Activated B cell treated with CpG ODN at 0.5 μM for 24 hours (primary cell): ENCODE data around the gene SUPT3H. TPM values are rescaled to one million over a fixed set of nuclear protein-coding genes. Genes with fewer than 3 reads are reported as not detected.

Experiments used
- ATAC-seq: fragments of 200-7000 bp; cut with Tn5 transposase; one replicate; pipeline ENCODE4 v1.10.0; 2021; ENCODE audit warnings: low read depth, mild to moderate bottlenecking, moderate library complexity
- CTCF ChIA-PET: fragments of 350-600 bp; sonication (Branson Sonifier 250); formaldehyde crosslinking; loops from one replicate; lab custom pipeline; 2021; ENCODE audit warnings: antibody characterized with exemption; lab: Charles Lee
- POLR2A ChIA-PET: fragments of 350-600 bp; sonication (Branson Sonifier 250); formaldehyde crosslinking; loops from one replicate; lab custom pipeline; 2021; ENCODE audit warnings: antibody characterized with exemption; lab: Charles Lee
- DNase-seq: peaks from one replicate; pipeline ENCODE4 v3.0.0; 2022
- H3K27ac Mint-ChIP-seq: one replicate; pipeline ENCODE4 v1.8.0; 2020; ENCODE audit warnings: mixed read lengths
- H3K27me3 Mint-ChIP-seq: one replicate; pipeline ENCODE4 v1.8.0; 2021; ENCODE audit warnings: mixed read lengths
- H3K36me3 Mint-ChIP-seq: one replicate; pipeline ENCODE4 v1.8.0; 2021; ENCODE audit warnings: low read depth, mixed read lengths
- H3K4me1 Mint-ChIP-seq: one replicate; pipeline ENCODE4 v1.8.0; 2021; ENCODE audit warnings: mixed read lengths
- H3K4me3 Mint-ChIP-seq: one replicate; pipeline ENCODE4 v1.8.0; 2020; ENCODE audit warnings: mild to moderate bottlenecking, mixed read lengths
- H3K9me3 Mint-ChIP-seq: one replicate; pipeline ENCODE4 v1.8.0; 2020; ENCODE audit warnings: mixed read lengths
- intact Hi-C: fragments of 100-400 bp; cut with micrococcal nuclease; formaldehyde crosslinking; loops from one replicate; pipeline ENCODE4 v1.15.1; 2024
- total RNA-seq: library from RNA; stranded (reverse); gene quantifications from 2 replicates; pipeline ENCODE4 v1.2.3, GENCODE V29; 2022
- TF ChIP-seq, protein P1 (sequence below): fragments of 200-600 bp; IDR thresholded peaks from one replicate; pipeline ENCODE4 v1.8.0; 2022; ENCODE audit warnings: antibody characterized with exemption, mild to moderate bottlenecking

The SUPT3H gene
- total RNA-seq, 1 donor from 2014 or later, result 9.9 TPM

DNA sequence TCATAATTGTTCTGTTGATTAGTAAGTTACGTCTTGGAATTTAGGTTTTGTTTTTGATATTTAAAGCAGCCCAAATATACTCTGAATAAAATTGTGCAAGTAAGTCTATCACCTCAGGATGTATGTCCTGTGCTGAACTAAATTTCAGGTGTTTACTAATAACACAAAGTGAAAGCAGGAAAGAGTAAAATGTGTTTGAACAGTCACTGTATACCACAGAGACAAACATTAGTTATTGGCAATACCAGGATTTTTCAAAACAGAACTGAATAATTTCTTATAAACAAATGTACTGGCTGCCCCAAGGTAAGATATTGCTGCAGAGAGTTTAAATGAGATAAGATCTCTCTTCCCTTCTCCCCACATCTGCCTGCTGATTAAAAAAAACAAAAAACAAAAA lies 454.3 kb downstream of the SUPT3H start:
- Mint-ChIP-seq H3K36me3 (peaks cover 1% of the 10 kb centered on the region), H3K9me3 (no peaks in the 10 kb centered on the region), H3K27me3 (no peaks in the 10 kb centered on the region), H3K4me1 (no peaks in the 10 kb centered on the region), H3K4me3 (no peak overlapping the region), H3K27ac (no peak overlapping the region)
- no peak for DNase-seq
- TF ChIP-seq, protein P1, sequence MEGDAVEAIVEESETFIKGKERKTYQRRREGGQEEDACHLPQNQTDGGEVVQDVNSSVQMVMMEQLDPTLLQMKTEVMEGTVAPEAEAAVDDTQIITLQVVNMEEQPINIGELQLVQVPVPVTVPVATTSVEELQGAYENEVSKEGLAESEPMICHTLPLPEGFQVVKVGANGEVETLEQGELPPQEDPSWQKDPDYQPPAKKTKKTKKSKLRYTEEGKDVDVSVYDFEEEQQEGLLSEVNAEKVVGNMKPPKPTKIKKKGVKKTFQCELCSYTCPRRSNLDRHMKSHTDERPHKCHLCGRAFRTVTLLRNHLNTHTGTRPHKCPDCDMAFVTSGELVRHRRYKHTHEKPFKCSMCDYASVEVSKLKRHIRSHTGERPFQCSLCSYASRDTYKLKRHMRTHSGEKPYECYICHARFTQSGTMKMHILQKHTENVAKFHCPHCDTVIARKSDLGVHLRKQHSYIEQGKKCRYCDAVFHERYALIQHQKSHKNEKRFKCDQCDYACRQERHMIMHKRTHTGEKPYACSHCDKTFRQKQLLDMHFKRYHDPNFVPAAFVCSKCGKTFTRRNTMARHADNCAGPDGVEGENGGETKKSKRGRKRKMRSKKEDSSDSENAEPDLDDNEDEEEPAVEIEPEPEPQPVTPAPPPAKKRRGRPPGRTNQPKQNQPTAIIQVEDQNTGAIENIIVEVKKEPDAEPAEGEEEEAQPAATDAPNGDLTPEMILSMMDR, result no peak
- ChIA-PET POLR2A (no interaction called here), CTCF (no interaction called here)
- no peak for ATAC-seq
- intact Hi-C loops, result no loop called here

DNA sequence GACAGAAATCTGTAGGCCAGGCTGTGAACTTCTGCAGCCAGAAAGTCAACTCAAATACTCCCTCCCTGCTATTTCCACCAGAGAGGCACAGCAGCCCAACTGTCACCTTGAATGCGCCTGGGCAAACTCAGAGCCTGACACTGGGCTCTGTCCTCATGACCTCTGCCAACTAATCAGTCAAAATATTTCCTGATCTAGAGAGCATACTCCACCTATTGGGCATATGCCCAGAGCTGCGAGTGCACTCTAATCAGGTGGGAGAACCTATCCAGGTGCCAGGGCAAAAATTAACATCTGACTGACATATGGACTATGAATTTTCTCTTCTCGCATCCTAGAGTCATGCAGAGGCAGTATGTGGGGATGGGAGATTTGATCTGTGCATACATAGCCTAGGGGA lies 455.9 kb downstream of the SUPT3H start:
- DNase-seq (no peak), ATAC-seq (no peak)
- ChIA-PET POLR2A (no interaction called here), CTCF (no interaction called here)
- Mint-ChIP-seq H3K4me3 (no peak overlapping the region), H3K9me3 (no peaks in the 10 kb centered on the region), H3K36me3 (no peaks in the 10 kb centered on the region), H3K27ac (no peak overlapping the region), H3K27me3 (no peaks in the 10 kb centered on the region), H3K4me1 (no peaks in the 10 kb centered on the region)
- TF ChIP-seq, protein P1, result no peak
- intact Hi-C loops, result no loop called here

DNA sequence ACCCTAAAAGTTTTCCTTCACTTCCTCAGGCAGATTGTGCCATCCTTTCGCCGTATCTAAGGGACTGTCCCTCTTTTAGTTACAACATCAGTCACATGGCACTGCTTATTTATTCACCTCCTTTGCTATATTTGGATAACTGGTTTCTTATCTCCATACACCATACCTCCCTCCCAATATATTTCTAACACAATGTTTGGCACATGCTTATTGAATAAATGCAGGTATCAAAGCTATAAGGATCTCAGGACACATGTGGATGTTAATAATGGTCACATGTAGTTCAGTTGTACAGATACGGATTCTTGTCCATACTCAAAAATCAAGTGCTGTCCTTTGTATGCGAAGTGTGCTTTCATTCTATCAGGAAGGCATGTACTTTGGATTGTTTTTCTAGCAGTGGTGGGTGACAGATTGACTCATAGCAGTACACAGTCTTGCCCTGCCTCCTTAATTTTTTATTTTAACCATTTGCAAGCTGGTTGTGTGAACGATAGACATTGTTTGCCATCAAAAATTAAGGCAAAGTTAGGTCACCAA lies 456.7 kb downstream of the SUPT3H start:
- POLR2A ChIA-PET, result no interaction called here
- Mint-ChIP-seq H3K4me3 (no peak overlapping the region), H3K9me3 (no peaks in the 10 kb centered on the region), H3K4me1 (no peaks in the 10 kb centered on the region), H3K27ac (no peak overlapping the region), H3K36me3 (no peaks in the 10 kb centered on the region), H3K27me3 (no peaks in the 10 kb centered on the region)
- intact Hi-C loops, result no loop called here
- no peak for ATAC-seq
- no peak for DNase-seq
- CTCF ChIA-PET, result no interaction called here
- TF ChIP-seq, protein P1, result no peak

DNA sequence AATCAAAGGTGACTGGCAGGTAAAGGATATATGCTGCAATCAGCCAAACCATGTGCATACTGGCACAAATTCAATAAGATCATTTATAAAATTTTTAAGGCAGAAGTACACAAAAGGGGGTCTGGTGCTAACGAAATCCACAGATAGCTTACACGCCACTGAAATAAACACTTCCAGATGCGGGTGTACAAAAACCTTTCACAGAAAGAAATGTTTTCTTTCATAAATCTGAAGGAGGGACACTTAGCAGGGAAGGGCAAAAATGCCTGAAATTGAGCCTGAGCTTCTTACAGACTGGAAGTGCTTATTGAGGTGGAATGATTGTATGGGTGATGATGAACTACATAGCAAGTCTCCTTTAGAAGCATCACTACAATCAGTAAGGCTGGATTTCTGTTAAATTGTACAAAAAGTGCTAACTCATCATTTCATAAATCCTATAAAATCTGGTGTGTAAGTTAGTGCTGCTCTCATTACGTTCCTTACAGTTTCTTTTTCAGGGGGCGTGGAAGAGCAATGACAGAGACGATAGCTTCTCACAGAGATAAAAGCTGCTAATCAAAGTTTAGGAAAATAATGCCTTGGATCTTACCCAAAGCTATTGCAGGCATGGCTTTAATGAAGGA lies 458.9 kb downstream of the SUPT3H start:
- no peak for ATAC-seq
- POLR2A ChIA-PET, result no interaction called here
- intact Hi-C loops, result no loop called here
- DNase-seq, result no peak
- Mint-ChIP-seq H3K9me3 (no peaks in the 10 kb centered on the region), H3K4me3 (no peak overlapping the region), H3K27ac (no peak overlapping the region), H3K4me1 (no peaks in the 10 kb centered on the region), H3K27me3 (no peaks in the 10 kb centered on the region), H3K36me3 (no peaks in the 10 kb centered on the region)
- TF ChIP-seq, protein P1, result no peak
- CTCF ChIA-PET, result no interaction called here

DNA sequence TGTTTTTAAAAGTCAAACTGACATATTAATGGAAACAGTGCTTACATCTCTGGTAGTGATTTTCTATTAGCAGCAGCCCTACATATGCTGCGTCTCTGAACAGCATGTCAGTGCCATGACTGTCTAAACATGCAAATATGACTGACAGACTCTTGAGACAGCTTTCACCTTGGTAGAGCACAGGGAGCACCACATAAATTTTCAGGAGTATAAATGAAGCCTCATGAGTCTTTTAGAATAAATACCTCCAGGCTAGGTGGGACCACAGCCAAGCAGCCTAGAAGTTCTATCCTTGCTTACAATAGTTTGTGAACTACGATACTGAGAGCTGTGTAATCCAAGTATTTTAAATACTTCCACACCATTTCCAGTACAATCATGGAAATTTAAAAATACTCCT lies 460.3 kb downstream of the SUPT3H start:
- TF ChIP-seq, protein P1, result no peak
- intact Hi-C loops, result no loop called here
- DNase-seq, result no peak
- no peak for ATAC-seq
- Mint-ChIP-seq H3K4me3 (no peak overlapping the region), H3K36me3 (no peaks in the 10 kb centered on the region), H3K27me3 (no peaks in the 10 kb centered on the region), H3K9me3 (no peaks in the 10 kb centered on the region), H3K27ac (no peak overlapping the region), H3K4me1 (no peaks in the 10 kb centered on the region)
- CTCF ChIA-PET, result no interaction called here
- POLR2A ChIA-PET, result no interaction called here
